Endothelial cell of umbilical vein (primary cell): ENCODE data around the gene GNB1L.

Experiments used
- EZH2 ChIP-seq: IDR thresholded peaks from 2 replicates; pipeline ENCODE4 v1.6.1; 2012; ENCODE audit warnings: borderline replicate concordance, low read depth, mild to moderate bottlenecking, moderate library complexity, low read length, inconsistent platforms; ENCODE audit not compliant: severe bottlenecking
- MAX ChIP-seq: IDR thresholded peaks from 2 replicates; pipeline ENCODE4 v1.6.1; 2011; ENCODE audit not compliant: insufficient read depth, insufficient read length
- MYC ChIP-seq: IDR thresholded peaks from one replicate; pipeline ENCODE4 v1.6.1; 2011; ENCODE audit warnings: mild to moderate bottlenecking, low read depth, low read length
- POLR2A ChIP-seq: IDR thresholded peaks from 2 replicates; pipeline ENCODE4 v1.6.1; 2012; ENCODE audit warnings: low read depth, mild to moderate bottlenecking, control low read depth, low read length
- POLR2AphosphoS5 ChIP-seq: IDR thresholded peaks from 2 replicates; pipeline ENCODE4 v1.6.1; 2012; ENCODE audit warnings: low read depth, mild to moderate bottlenecking, control low read depth, low read length, moderate library complexity; ENCODE audit not compliant: insufficient read depth
- TF ChIP-seq, protein P1 (sequence below), 2 donors: IDR thresholded peaks; 1 replicate in 1 of 2; 2 replicates in 1 of 2; pipeline ENCODE4 v1.5.1; 2011; ENCODE audit warnings: low read length in 2 of 2, mild to moderate bottlenecking in 2 of 2, moderate library complexity in 2 of 2, control low read depth in 1 of 2, inconsistent platforms in 1 of 2, low read depth in 1 of 2; ENCODE audit not compliant: insufficient read depth in 1 of 2; ENCODE audit errors: extremely low read depth in 1 of 2

DNA sequence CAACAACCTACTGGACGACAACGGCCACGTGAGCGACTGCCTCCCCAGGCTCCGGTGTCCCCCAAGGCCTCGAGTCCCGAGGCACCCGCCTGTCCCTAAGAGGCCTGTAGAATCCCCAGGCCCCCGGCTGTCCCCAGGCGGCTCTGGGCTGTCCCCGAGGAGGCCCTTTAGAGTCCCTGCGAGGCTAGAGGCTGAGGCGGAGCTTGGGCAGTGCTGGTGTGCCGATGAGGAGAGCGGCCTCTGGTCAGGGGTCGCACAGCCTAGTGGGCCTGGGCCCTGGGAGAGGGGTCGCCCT is 90.4 kb downstream of the GNB1L start:
- TF ChIP-seq, protein P1, sequence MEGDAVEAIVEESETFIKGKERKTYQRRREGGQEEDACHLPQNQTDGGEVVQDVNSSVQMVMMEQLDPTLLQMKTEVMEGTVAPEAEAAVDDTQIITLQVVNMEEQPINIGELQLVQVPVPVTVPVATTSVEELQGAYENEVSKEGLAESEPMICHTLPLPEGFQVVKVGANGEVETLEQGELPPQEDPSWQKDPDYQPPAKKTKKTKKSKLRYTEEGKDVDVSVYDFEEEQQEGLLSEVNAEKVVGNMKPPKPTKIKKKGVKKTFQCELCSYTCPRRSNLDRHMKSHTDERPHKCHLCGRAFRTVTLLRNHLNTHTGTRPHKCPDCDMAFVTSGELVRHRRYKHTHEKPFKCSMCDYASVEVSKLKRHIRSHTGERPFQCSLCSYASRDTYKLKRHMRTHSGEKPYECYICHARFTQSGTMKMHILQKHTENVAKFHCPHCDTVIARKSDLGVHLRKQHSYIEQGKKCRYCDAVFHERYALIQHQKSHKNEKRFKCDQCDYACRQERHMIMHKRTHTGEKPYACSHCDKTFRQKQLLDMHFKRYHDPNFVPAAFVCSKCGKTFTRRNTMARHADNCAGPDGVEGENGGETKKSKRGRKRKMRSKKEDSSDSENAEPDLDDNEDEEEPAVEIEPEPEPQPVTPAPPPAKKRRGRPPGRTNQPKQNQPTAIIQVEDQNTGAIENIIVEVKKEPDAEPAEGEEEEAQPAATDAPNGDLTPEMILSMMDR (IDR thresholded peaks at IDR 0.05; ENCODE audit: extremely low read depth in 1 of 2, insufficient read depth in 1 of 2, low read depth in 1 of 2, low read length in 2 of 2): no peak
- TF ChIP-seq EZH2 (no peak), POLR2A (no peak), MAX (no peak), POLR2AphosphoS5 (no peak), MYC (no peak)
